GM18519 (cell line): ENCODE results near the gene JAZF1.

Experiments
- ATAC-seq: cut with Tn5 transposase; IDR thresholded peaks from one replicate; pipeline ENCODE4 v1.9.1; 2021; ENCODE audit warnings: mild to moderate bottlenecking, moderate library complexity; ENCODE audit not compliant: unreplicated experiment, low FRiP score

The JAZF1 gene

GRCh38 chr7:27955011-27955410, 225.6 kb downstream of the JAZF1 start:
- no peak for ATAC-seq

GRCh38 chr7:27953777-27954176, 226.8 kb downstream of the JAZF1 start:
- no peak for ATAC-seq

GRCh38 chr7:27953361-27953760, 227.2 kb downstream of the JAZF1 start:
- ATAC-seq: no peak

- ATAC-seq: no peak
These were observed 227.9 kb downstream of the JAZF1 start for GRCh38 chr7:27952456-27953285.

GRCh38 chr7:27950123-27950522, 230.5 kb downstream of the JAZF1 start:
- ATAC-seq: no peak

GRCh38 chr7:27948861-27949260, 231.7 kb downstream of the JAZF1 start:
- ATAC-seq: no peak

- no peak for ATAC-seq
These were observed 232.9 kb downstream of the JAZF1 start for GRCh38 chr7:27947586-27948278.

GRCh38 chr7:27946351-27946750, 234.2 kb downstream of the JAZF1 start:
- no peak for ATAC-seq

GRCh38 chr7:27945058-27945795, 235.4 kb downstream of the JAZF1 start:
- ATAC-seq: no peak

GRCh38 chr7:27944643-27945042, 236.0 kb downstream of the JAZF1 start:
- ATAC-seq: no peak

GRCh38 chr7:27943241-27943640, 237.4 kb downstream of the JAZF1 start:
- ATAC-seq: no peak

GRCh38 chr7:27942711-27943110, 237.9 kb downstream of the JAZF1 start:
- ATAC-seq: no peak

GRCh38 chr7:27941522-27941921, 239.1 kb downstream of the JAZF1 start:
- no peak for ATAC-seq

- no peak for ATAC-seq
These were observed 240.3 kb downstream of the JAZF1 start for GRCh38 chr7:27940341-27940740.

- ATAC-seq: no peak
These were observed 240.7 kb downstream of the JAZF1 start for GRCh38 chr7:27939893-27940292.

- no peak for ATAC-seq
These were observed 243.9 kb downstream of the JAZF1 start for GRCh38 chr7:27936768-27937102.

- ATAC-seq: no peak
These were observed 244.4 kb downstream of the JAZF1 start for GRCh38 chr7:27936047-27936767.

- no peak for ATAC-seq
These were observed 246.7 kb downstream of the JAZF1 start for GRCh38 chr7:27933671-27934565.

- no peak for ATAC-seq
These were observed 249.6 kb downstream of the JAZF1 start for GRCh38 chr7:27930910-27931476.
